Cerebellar cortex (tissue), 1 donor: ENCODE data around the gene RBMS2.
"Not testable (repeated sequence)": the region's sequence is repeated elsewhere in the genome, so short reads cannot be mapped to it uniquely, and the experiment has no call there.

Experiments
- DNase-seq: peaks from one replicate; pipeline ENCODE4 v3.0.0-alpha.2; 2015; ENCODE audit warnings: low spot score

The RBMS2 gene

GRCh38 chr12:56521590-56522371, at the start of gene RBMS2:
Gene RBMS2 (plus strand): TSS chr12:56521820. CDS start chr12:56522024, 204 bp downstream.
- peak; percentile 94 for DNase-seq

- DNase-seq, result no peak
These were observed 47.2 kb upstream of the RBMS2 start for GRCh38 chr12:56474389-56474788.

GRCh38 chr12:56476143-56476542, 45.5 kb upstream of the RBMS2 start:
- no peak for DNase-seq

- DNase-seq, result no peak
These were observed 44.6 kb upstream of the RBMS2 start for GRCh38 chr12:56476972-56477432.

GRCh38 chr12:56477521-56478225, 43.9 kb upstream of the RBMS2 start:
- DNase-seq, result no peak

GRCh38 chr12:56479625-56480024, 42.0 kb upstream of the RBMS2 start:
- no peak for DNase-seq

- DNase-seq, result no peak
These were observed 37.1 kb upstream of the RBMS2 start for GRCh38 chr12:56484566-56484965.

- no peak for DNase-seq
These were observed 34.9 kb upstream of the RBMS2 start for GRCh38 chr12:56486694-56487093.

GRCh38 chr12:56487448-56488040, 34.1 kb upstream of the RBMS2 start:
- peak; percentile 64 for DNase-seq

GRCh38 chr12:56488041-56488955, 33.3 kb upstream of the RBMS2 start, which contains the start of gene GLS2:
Gene GLS2 (minus strand): TSS chr12:56488161. CDS start chr12:56488118, 43 bp downstream.
- peak; percentile 94 for DNase-seq

- DNase-seq, result no peak
These were observed 31.3 kb upstream of the RBMS2 start for GRCh38 chr12:56490360-56490759.

- DNase-seq, result not testable (repeated sequence)
These were observed 28.1 kb upstream of the RBMS2 start for GRCh38 chr12:56493409-56494105.

- DNase-seq, result not testable (repeated sequence)
These were observed 27.6 kb upstream of the RBMS2 start for GRCh38 chr12:56494106-56494415.

GRCh38 chr12:56494481-56494880, 27.1 kb upstream of the RBMS2 start:
- not testable (repeated sequence) for DNase-seq

- peak; percentile 69 for DNase-seq
These were observed 24.9 kb upstream of the RBMS2 start for GRCh38 chr12:56496704-56497103.

GRCh38 chr12:56498126-56498902, 23.3 kb upstream of the RBMS2 start:
- not testable (repeated sequence) for DNase-seq

- DNase-seq, result not testable (repeated sequence)
These were observed 22.2 kb upstream of the RBMS2 start for GRCh38 chr12:56499452-56499851.

- not testable (repeated sequence) for DNase-seq
These were observed 21.7 kb upstream of the RBMS2 start for GRCh38 chr12:56499879-56500278.

- DNase-seq, result no peak
These were observed 10.8 kb upstream of the RBMS2 start for GRCh38 chr12:56510786-56511185.

- not testable (repeated sequence) for DNase-seq
These were observed 7.7 kb upstream of the RBMS2 start for GRCh38 chr12:56514014-56514318.
